HepG2 (cell line): ENCODE results near the gene TSC22D4. TPM values are rescaled to one million over a fixed set of nuclear protein-coding genes. Genes with fewer than 3 reads are reported as not detected.

ENCODE experiments used
- AFF4 ChIP-seq: sonication (generic); formaldehyde crosslinking; IDR thresholded peaks from 2 replicates; pipeline ENCODE4 v1.4.0; 2020; ENCODE audit warnings: missing genetic modification reagents
- ASH2L ChIP-seq: fragments of 300-600, 200-600 bp; sonication (generic); IDR thresholded peaks from 2 replicates; pipeline ENCODE4 v1.7.0; 2017; ENCODE audit warnings: low read depth, mild to moderate bottlenecking, moderate library complexity, mixed read lengths, low read length; ENCODE audit not compliant: insufficient read length
- ESRRA ChIP-seq: sonication (generic); formaldehyde crosslinking; IDR thresholded peaks from 2 replicates; pipeline ENCODE4 v1.5.1; 2020; ENCODE audit warnings: mild to moderate bottlenecking, low read depth, missing genetic modification reagents
- MAFG ChIP-seq: sonication (generic); formaldehyde crosslinking; IDR thresholded peaks from 2 replicates; pipeline ENCODE4 v1.5.1; 2020; ENCODE audit warnings: mild to moderate bottlenecking, missing genetic modification reagents
- PLRG1 ChIP-seq: fragments of 450-650 bp; conservative IDR thresholded peaks from 2 replicates; pipeline ENCODE4 v1.6.1; 2016
- RCOR2 ChIP-seq: IDR thresholded peaks from 2 replicates; pipeline ENCODE4 v1.6.1; 2016; ENCODE audit warnings: missing biosample characterization, missing genetic modification reagents
- TEAD3 ChIP-seq: optimal IDR thresholded peaks from 2 replicates; pipeline ENCODE3; 2016; ENCODE audit warnings: borderline replicate concordance
- ZBTB2 ChIP-seq: sonication (generic); formaldehyde crosslinking; IDR thresholded peaks from 2 replicates; pipeline ENCODE4 v1.8.0; 2022; ENCODE audit warnings: low read depth, missing genetic modification reagents
- ZFP36 ChIP-seq: fragments of 150-350 bp; IDR thresholded peaks from 2 replicates; pipeline ENCODE4 v1.6.1; 2018; ENCODE audit warnings: borderline replicate concordance, low read length, low read depth; ENCODE audit not compliant: partially characterized antibody
- ZFYVE20 ChIP-seq: sonication (generic); formaldehyde crosslinking; IDR thresholded peaks from 2 replicates; pipeline ENCODE4 v1.8.0; 2023; ENCODE audit warnings: low read depth, mild to moderate bottlenecking, moderate library complexity, missing genetic modification reagents, borderline replicate concordance
- ZNF274 ChIP-seq: sonication (generic); formaldehyde crosslinking; IDR thresholded peaks from 2 replicates; pipeline ENCODE4 v1.5.1; 2020; ENCODE audit warnings: mild to moderate bottlenecking, missing genetic modification reagents
- ZNF431 ChIP-seq: sonication (generic); formaldehyde crosslinking; IDR thresholded peaks from 2 replicates; pipeline ENCODE4 v1.9.0; 2022; ENCODE audit warnings: missing genetic modification reagents, low read depth, mild to moderate bottlenecking, borderline replicate concordance
- ZNF530 ChIP-seq: sonication (generic); formaldehyde crosslinking; IDR thresholded peaks from 2 replicates; pipeline ENCODE4 v1.5.0; 2020; ENCODE audit warnings: low read depth, mild to moderate bottlenecking, missing genetic modification reagents
- ZNF562 ChIP-seq: sonication (generic); formaldehyde crosslinking; IDR thresholded peaks from 2 replicates; pipeline ENCODE4 v1.8.0; 2022; ENCODE audit warnings: missing genetic modification reagents, borderline replicate concordance
- ZNF883 ChIP-seq: sonication (generic); formaldehyde crosslinking; IDR thresholded peaks from 2 replicates; pipeline ENCODE4 v1.5.1; 2020; ENCODE audit warnings: mild to moderate bottlenecking, missing genetic modification reagents; ENCODE audit errors: not compliant biosample characterization
- ZZZ3 ChIP-seq: sonication (generic); formaldehyde crosslinking; IDR thresholded peaks from 2 replicates; pipeline ENCODE4 v1.4.0; 2020; ENCODE audit warnings: missing genetic modification reagents, mild to moderate bottlenecking, borderline replicate concordance
- polyA plus RNA-seq, 8 experiments: library from polyadenylated mRNA; depleted of rRNA in 3 of 8; stranded (reverse) in 7 of 8; unstranded in 1 of 8; fragments of >200 nt; fragmentation: Illumina TruSeq in 4 of 8; extraction: Trizol in 4 of 8; gene quantifications; 2 replicates each; pipeline versions ENCODE4 v1.2.1 to v1.2.3, GENCODE V29; 2011 to 2016; ENCODE audit warnings: low read depth in 4 of 8, missing spikeins in 1 of 8, mixed read lengths in 1 of 8; ENCODE audit not compliant: insufficient read depth in 1 of 8
- total RNA-seq, 5 experiments: library from RNA; depleted of rRNA; stranded (reverse); fragments of >200 nt; fragmentation: Illumina TruSeq; extraction: Trizol; gene quantifications; 2 replicates each; pipeline ENCODE4 v1.2.3, GENCODE V29; 2016; ENCODE audit warnings: low read depth in 1 of 5
- TF ChIP-seq, protein P1 (sequence below): sonication (generic); formaldehyde crosslinking; conservative IDR thresholded peaks from 2 replicates; pipeline ENCODE4 v1.8.0; 2022; ENCODE audit warnings: low read depth, missing genetic modification reagents
- TF ChIP-seq, protein P2 (sequence below): IDR thresholded peaks from 2 replicates; pipeline ENCODE4 v1.6.1; 2016; ENCODE audit warnings: missing compliant biosample characterization, missing genetic modification reagents, borderline replicate concordance
- TF ChIP-seq, protein P3 (sequence below): sonication (generic); formaldehyde crosslinking; IDR thresholded peaks from 2 replicates; pipeline ENCODE4 v1.5.0; 2020; ENCODE audit warnings: missing genetic modification reagents

TSC22D4 gene
- total and polyA plus RNA-seq, 2 of the 13 experiments (the other 11 are each of a cell fraction or from before 2014, with no cell fraction given) = 7.7 to 8.7 TPM

DNA sequence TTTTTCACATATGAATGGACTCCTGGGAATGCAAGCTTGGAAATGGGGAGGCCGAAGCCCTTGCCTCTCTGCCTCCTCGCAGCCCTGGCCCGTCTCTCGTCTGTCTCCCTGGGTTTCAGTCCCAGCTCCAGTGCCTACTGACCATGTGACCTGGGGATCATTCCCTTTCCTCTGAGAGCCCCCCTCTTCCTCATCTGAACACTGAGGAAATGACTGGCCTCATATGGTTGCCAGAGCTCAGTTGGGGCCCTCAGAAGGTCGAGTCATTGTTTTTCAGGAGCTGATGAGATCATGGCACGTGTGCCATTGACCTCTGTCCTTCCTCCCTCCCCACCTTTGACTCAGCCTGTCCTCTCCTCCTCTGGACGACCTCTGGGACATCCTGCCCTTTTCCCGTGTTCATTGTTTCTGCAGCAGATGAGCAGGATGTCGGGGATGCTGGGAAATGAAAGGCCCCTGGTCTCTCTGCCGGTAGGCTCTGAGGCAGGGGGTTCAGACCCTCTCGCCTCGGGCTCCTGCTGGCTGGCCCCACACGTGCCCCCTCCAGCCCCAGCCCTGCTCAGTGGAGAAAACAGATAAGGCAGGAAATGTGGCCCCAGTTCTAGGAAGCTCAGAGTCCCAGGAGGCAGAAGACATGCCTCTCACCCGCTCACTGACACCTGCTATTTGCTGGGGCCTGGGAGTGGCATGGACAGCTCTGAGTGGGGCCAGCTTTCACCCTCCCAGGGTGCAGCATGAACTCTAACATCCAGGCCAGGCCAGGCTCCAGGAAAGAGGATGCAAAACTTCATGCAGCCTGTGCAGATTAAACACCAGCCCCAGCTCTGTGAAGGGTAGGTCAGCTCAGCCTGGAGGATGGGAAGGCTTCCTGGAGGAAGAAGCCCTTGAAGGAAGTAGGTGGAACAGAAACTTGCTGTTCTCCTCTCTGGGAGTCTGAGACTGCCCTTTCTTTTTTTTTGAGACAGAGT lies 34.4 kb downstream of the TSC22D4 start (continued):
- TF ChIP-seq, protein P1, sequence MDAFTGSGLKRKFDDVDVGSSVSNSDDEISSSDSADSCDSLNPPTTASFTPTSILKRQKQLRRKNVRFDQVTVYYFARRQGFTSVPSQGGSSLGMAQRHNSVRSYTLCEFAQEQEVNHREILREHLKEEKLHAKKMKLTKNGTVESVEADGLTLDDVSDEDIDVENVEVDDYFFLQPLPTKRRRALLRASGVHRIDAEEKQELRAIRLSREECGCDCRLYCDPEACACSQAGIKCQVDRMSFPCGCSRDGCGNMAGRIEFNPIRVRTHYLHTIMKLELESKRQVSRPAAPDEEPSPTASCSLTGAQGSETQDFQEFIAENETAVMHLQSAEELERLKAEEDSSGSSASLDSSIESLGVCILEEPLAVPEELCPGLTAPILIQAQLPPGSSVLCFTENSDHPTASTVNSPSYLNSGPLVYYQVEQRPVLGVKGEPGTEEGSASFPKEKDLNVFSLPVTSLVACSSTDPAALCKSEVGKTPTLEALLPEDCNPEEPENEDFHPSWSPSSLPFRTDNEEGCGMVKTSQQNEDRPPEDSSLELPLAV = no peak
- no peak for TF ChIP-seq AFF4 (CRISPR knock-in tag)
- no peak for TF ChIP-seq ZFP36
- no peak for TF ChIP-seq ZNF530
- TF ChIP-seq ZNF562 (CRISPR knock-in tag) = no peak
- TF ChIP-seq ZNF274 (CRISPR knock-in tag) = no peak
- TF ChIP-seq ZNF883 (CRISPR knock-in tag) = no peak
- TF ChIP-seq RCOR2 (CRISPR knock-in tag) = peak; percentile 88; the same call in 1 of the 2 replicates
- peak; percentile 52 for TF ChIP-seq TEAD3 (CRISPR knock-in tag)
- peak; percentile 74; the same call in 1 of the 2 replicates for TF ChIP-seq MAFG (CRISPR knock-in tag)
- TF ChIP-seq, protein P2, sequence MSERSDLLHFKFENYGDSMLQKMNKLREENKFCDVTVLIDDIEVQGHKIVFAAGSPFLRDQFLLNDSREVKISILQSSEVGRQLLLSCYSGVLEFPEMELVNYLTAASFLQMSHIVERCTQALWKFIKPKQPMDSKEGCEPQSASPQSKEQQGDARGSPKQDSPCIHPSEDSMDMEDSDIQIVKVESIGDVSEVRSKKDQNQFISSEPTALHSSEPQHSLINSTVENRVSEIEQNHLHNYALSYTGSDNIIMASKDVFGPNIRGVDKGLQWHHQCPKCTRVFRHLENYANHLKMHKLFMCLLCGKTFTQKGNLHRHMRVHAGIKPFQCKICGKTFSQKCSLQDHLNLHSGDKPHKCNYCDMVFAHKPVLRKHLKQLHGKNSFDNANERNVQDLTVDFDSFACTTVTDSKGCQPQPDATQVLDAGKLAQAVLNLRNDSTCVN (CRISPR knock-in tag) = peak; percentile 54; the same call in 1 of the 2 replicates
- TF ChIP-seq ZBTB2 (CRISPR knock-in tag) = no peak
- peak; percentile 100 for TF ChIP-seq ESRRA (CRISPR knock-in tag)
- TF ChIP-seq, protein P3, sequence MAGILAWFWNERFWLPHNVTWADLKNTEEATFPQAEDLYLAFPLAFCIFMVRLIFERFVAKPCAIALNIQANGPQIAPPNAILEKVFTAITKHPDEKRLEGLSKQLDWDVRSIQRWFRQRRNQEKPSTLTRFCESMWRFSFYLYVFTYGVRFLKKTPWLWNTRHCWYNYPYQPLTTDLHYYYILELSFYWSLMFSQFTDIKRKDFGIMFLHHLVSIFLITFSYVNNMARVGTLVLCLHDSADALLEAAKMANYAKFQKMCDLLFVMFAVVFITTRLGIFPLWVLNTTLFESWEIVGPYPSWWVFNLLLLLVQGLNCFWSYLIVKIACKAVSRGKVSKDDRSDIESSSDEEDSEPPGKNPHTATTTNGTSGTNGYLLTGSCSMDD (CRISPR knock-in tag) = no peak
- TF ChIP-seq ZNF431 (CRISPR knock-in tag) = no peak; the same call in 1 of the 2 replicates
- TF ChIP-seq ZFYVE20 (CRISPR knock-in tag) = no peak
- TF ChIP-seq PLRG1 = no peak
- TF ChIP-seq ASH2L = peak; percentile 82
- no peak; the same call in 1 of the 2 replicates for TF ChIP-seq ZZZ3 (CRISPR knock-in tag)
